Fibroblast of lung (primary cell): Measurements from ENCODE around the gene RSPH1. TPM values are rescaled to one million over a fixed set of nuclear protein-coding genes. Genes with fewer than 3 reads are reported as not detected.

Source experiments
- DNase-seq, 2 donors: peaks; one replicate each; pipeline versions ENCODE4 v3.0.0 to v3.0.0-alpha.2; 2010; ENCODE audit warnings: low read depth in 2 of 2
- H2AFZ ChIP-seq: 2 replicates; pipeline ENCODE4 v1.5.1; 2012; ENCODE audit warnings: low read length, control low read depth, inconsistent platforms
- H3K27ac ChIP-seq: 2 replicates; pipeline ENCODE4 v1.5.1; 2011; ENCODE audit warnings: low read length, control low read depth; ENCODE audit not compliant: insufficient read depth
- H3K27me3 ChIP-seq: 2 replicates; pipeline ENCODE4 v1.5.1; 2011; ENCODE audit warnings: mild to moderate bottlenecking, low read length; ENCODE audit not compliant: control insufficient read depth, insufficient read depth
- H3K36me3 ChIP-seq: 2 replicates; pipeline ENCODE4 v1.5.1; 2011; ENCODE audit warnings: low read length; ENCODE audit not compliant: control insufficient read depth, insufficient read depth
- H3K4me1 ChIP-seq: 2 replicates; pipeline ENCODE4 v1.5.1; 2011; ENCODE audit warnings: low read length; ENCODE audit not compliant: control insufficient read depth, insufficient read depth; ENCODE audit errors: extremely low read depth
- H3K4me2 ChIP-seq: 2 replicates; pipeline ENCODE4 v1.5.1; 2011; ENCODE audit warnings: low read length, control low read depth; ENCODE audit not compliant: insufficient read depth; ENCODE audit errors: extremely low read depth
- H3K4me3 ChIP-seq, 4 experiments: fragments of 200-600 bp in 1 of 4; sonication (generic) in 1 of 4; replicated peaks in 1 of 4; 2 replicates each; pipeline ENCODE4 v1.5.1; 2011 to 2016; ENCODE audit warnings: low read length in 4 of 4, low read depth in 3 of 4, mild to moderate bottlenecking in 3 of 4, control low read depth in 2 of 4, inconsistent platforms in 1 of 4, mixed read lengths in 1 of 4; ENCODE audit not compliant: insufficient read depth in 1 of 4; ENCODE audit errors: control extremely low read depth in 1 of 4
- H3K79me2 ChIP-seq: 2 replicates; pipeline ENCODE4 v1.5.1; 2012; ENCODE audit warnings: mild to moderate bottlenecking, low read length, inconsistent platforms; ENCODE audit not compliant: control insufficient read depth, insufficient read depth
- H3K9ac ChIP-seq: 2 replicates; pipeline ENCODE4 v1.5.1; 2011; ENCODE audit warnings: mild to moderate bottlenecking, low read length, control low read depth; ENCODE audit not compliant: insufficient read depth
- H3K9me3 ChIP-seq: 2 replicates; pipeline ENCODE4 v1.5.1; 2012; ENCODE audit warnings: low read depth, low read length; ENCODE audit not compliant: control insufficient read depth, insufficient read depth
- H4K20me1 ChIP-seq: 2 replicates; pipeline ENCODE4 v1.5.1; 2011; ENCODE audit warnings: low read length; ENCODE audit not compliant: control insufficient read depth, insufficient read depth; ENCODE audit errors: extremely low read depth
- EZH2 ChIP-seq: IDR thresholded peaks from 2 replicates; pipeline ENCODE4 v1.5.1; 2012; ENCODE audit warnings: low read length, control low read depth, mild to moderate bottlenecking; ENCODE audit errors: missing control alignments
- polyA plus RNA-seq, 2 donors: library from polyadenylated mRNA; depleted of rRNA in 1 of 2; stranded (reverse) in 1 of 2; unstranded in 1 of 2; fragments of >200 nt; gene quantifications; 2 replicates each; pipeline ENCODE4 v1.2.1, GENCODE V29; 2011 to 2012; ENCODE audit warnings: missing spikeins in 1 of 2
- total RNA-seq: library from RNA; depleted of rRNA; stranded (reverse); fragments of >200 nt; gene quantifications from 2 replicates; pipeline ENCODE4 v1.2.1, GENCODE V29; 2014
- TF ChIP-seq, protein P1 (sequence below), 2 donors: IDR thresholded peaks in 1 of 2; conservative IDR thresholded peaks in 1 of 2; 1 replicate in 1 of 2; 2 replicates in 1 of 2; pipeline ENCODE4 v1.5.1; 2011 to 2012; ENCODE audit warnings: low read length in 2 of 2, control low read depth in 1 of 2, inconsistent platforms in 1 of 2, low read depth in 1 of 2, mild to moderate bottlenecking in 1 of 2

Gene RSPH1
- total and polyA plus RNA-seq, 2 donors (not counting 1 experiment from before 2014, with no cell fraction given): not detected

DNA sequence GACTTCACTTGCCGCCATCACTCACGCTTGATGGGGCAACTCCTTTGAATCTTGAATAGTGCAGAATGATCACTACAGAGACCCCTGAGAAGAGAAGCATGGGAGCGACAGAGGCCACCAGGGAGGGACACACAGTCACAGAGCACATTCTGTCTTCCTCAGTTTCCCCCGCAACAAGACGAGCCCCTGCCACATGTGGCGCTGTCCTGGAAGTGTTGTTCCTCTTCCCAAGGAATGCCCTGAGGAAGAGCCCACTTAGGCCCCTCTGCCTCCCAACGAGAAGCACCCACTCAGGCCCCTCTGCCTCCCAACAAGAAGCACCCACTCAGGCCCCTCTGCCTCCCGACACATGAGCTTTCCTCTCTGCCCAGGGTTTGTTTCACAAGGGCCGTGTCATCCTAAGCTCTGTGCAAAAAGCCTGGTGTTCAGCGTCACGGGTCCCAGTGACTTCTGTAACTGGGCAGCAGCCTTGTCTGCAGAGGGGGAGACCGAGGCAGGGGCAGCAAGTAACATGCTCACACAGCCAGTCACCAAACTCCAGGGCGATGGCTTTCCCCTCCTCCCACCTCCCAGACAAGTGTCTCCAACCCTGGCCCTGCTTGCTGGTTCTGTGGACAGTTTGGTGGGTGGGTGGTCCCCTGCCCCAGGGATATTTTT, 37.4 kb upstream of the RSPH1 start:
- H4K20me1 ChIP-seq: no peaks in the 10 kb centered on the region
- H3K27ac ChIP-seq: no peak overlapping the region
- H3K9ac ChIP-seq: no peak overlapping the region
- no peak overlapping the region for H3K4me3 ChIP-seq
- H3K79me2 ChIP-seq: no peaks in the 10 kb centered on the region
- H3K4me2 ChIP-seq: no peak overlapping the region
- no peak for DNase-seq
- no peaks in the 10 kb centered on the region for H3K36me3 ChIP-seq
- no peaks in the 10 kb centered on the region for H3K4me1 ChIP-seq
- no peak overlapping the region for H2AFZ ChIP-seq
- no peaks in the 10 kb centered on the region for H3K27me3 ChIP-seq
- TF ChIP-seq, protein P1, sequence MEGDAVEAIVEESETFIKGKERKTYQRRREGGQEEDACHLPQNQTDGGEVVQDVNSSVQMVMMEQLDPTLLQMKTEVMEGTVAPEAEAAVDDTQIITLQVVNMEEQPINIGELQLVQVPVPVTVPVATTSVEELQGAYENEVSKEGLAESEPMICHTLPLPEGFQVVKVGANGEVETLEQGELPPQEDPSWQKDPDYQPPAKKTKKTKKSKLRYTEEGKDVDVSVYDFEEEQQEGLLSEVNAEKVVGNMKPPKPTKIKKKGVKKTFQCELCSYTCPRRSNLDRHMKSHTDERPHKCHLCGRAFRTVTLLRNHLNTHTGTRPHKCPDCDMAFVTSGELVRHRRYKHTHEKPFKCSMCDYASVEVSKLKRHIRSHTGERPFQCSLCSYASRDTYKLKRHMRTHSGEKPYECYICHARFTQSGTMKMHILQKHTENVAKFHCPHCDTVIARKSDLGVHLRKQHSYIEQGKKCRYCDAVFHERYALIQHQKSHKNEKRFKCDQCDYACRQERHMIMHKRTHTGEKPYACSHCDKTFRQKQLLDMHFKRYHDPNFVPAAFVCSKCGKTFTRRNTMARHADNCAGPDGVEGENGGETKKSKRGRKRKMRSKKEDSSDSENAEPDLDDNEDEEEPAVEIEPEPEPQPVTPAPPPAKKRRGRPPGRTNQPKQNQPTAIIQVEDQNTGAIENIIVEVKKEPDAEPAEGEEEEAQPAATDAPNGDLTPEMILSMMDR (conservative IDR thresholded peaks at IDR 0.05 in 1 of 2, IDR thresholded peaks at IDR 0.05 in 1 of 2; ENCODE audit: low read depth in 1 of 2, low read length in 2 of 2): no peak
- no peak for TF ChIP-seq EZH2
- H3K9me3 ChIP-seq: no peaks in the 10 kb centered on the region

- no peak overlapping the region for H3K4me3 ChIP-seq
- no peaks in the 10 kb centered on the region for H3K4me1 ChIP-seq
- H4K20me1 ChIP-seq: no peaks in the 10 kb centered on the region
- no peaks in the 10 kb centered on the region for H3K27me3 ChIP-seq
- no peaks in the 10 kb centered on the region for H3K36me3 ChIP-seq
- TF ChIP-seq, protein P1 (conservative IDR thresholded peaks at IDR 0.05 in 1 of 2, IDR thresholded peaks at IDR 0.05 in 1 of 2; ENCODE audit: low read depth in 1 of 2, low read length in 2 of 2): no peak
- no peak for TF ChIP-seq EZH2
- H3K27ac ChIP-seq: no peak overlapping the region
- H3K4me2 ChIP-seq: no peak overlapping the region
- H3K79me2 ChIP-seq: no peaks in the 10 kb centered on the region
- H2AFZ ChIP-seq: no peak overlapping the region
- no peak overlapping the region for H3K9ac ChIP-seq
- H3K9me3 ChIP-seq: no peaks in the 10 kb centered on the region
- DNase-seq: peak in 1 of 2 donors; percentile 35
These were observed 36.6 kb upstream of the RSPH1 start for GRCh38 chr21:42532466-42533181.

DNA sequence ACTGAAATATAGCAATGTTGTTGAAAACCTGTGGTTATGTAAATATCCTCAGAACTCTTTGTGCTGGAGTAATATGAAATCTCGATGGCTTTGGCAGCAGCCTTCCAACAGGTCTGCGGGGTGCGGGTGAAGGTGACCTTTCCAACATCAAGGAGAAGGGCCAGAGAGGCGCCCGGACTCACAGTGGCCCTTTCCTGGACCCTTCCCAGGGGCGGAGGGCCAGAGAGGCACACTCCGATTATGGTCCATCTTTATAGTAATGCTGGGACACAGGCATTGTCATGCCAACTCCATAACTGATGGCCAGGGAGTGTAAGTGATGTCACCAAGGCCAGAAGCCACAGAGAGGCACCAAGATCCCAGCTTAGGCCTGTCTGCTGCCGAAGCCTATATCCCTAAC, 35.7 kb upstream of the RSPH1 start:
- no peaks in the 10 kb centered on the region for H3K27me3 ChIP-seq

More for the DNA sequence above, 35.7 kb upstream of the RSPH1 start:
- H3K27ac ChIP-seq: no peak overlapping the region
- no peak overlapping the region for H3K4me3 ChIP-seq
- H3K79me2 ChIP-seq: no peaks in the 10 kb centered on the region
- H3K9me3 ChIP-seq: no peaks in the 10 kb centered on the region
- H3K36me3 ChIP-seq: no peaks in the 10 kb centered on the region
- TF ChIP-seq EZH2: no peak
- TF ChIP-seq, protein P1 (conservative IDR thresholded peaks at IDR 0.05 in 1 of 2, IDR thresholded peaks at IDR 0.05 in 1 of 2; ENCODE audit: low read depth in 1 of 2, low read length in 2 of 2): no peak
- H3K4me1 ChIP-seq: no peaks in the 10 kb centered on the region
- no peak for DNase-seq
- H4K20me1 ChIP-seq: no peaks in the 10 kb centered on the region
- no peak overlapping the region for H3K4me2 ChIP-seq
- no peak overlapping the region for H2AFZ ChIP-seq
- no peak overlapping the region for H3K9ac ChIP-seq
